HL-60/S4 treated with retinoic acid at 250 ng/mL for 4 days and 3 days (cell line): Measurements from ENCODE around the gene BSN.
"Not testable (repeated sequence)": the region's sequence is repeated elsewhere in the genome, so short reads cannot be mapped to it uniquely, and the experiment has no call there.

Source experiments
- in situ Hi-C: fragments of 300-500 bp; cut with MboI; formaldehyde crosslinking; loops from 2 replicates; pipeline ENCODE4 v1.7.0; 2022; ENCODE audit warnings: low sequenced_read_pairs

Gene BSN

DNA sequence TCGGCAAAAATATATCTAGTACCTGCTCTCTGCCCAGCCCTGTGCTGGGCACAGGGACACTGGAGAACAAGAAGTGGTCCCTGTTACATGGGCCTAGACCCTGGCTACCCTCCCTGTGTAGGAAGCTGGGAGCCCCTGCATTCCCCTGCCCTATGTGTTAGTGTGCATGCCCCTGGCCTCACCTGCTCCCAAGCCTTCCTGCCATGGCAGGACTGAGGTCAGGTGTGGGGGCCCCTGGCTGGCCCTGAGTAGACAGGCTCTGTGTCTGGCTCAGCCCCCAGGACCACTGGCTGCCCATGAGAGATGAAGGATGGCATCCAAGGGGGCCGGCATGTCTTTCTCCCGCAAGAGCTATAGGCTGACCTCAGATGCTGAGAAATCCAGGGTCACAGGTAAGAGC lies 136.6 kb downstream of the BSN start:
- in situ Hi-C loops = not testable (repeated sequence)

DNA sequence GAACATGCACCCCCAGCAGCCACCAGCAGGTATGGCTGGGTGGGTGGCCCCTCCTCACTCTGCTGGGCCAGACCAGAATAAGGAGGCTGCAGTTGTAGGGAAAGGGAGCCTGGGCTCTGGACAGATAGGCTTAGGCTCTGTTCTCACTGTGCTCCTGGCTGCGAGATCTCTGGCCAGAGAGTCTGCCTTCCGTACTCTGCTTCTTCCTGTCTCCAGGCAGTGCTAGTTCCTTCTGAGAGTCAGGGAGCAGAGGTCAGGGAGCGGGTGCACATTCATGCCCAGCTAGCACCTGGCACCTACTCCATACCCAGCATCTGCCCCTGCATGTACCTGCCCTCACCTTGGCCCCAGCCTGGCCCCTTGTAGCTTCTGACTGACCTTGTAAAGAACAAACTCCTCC lies 137.2 kb downstream of the BSN start:
- in situ Hi-C loops = not testable (repeated sequence)

- in situ Hi-C loops = not testable (repeated sequence)
Measured at GRCh38 chr3:49694409-49695070, 140.3 kb downstream of the BSN start.

GRCh38 chr3:49695350-49696015 lies 141.2 kb downstream of the BSN start:
- in situ Hi-C loops = not testable (repeated sequence)

DNA sequence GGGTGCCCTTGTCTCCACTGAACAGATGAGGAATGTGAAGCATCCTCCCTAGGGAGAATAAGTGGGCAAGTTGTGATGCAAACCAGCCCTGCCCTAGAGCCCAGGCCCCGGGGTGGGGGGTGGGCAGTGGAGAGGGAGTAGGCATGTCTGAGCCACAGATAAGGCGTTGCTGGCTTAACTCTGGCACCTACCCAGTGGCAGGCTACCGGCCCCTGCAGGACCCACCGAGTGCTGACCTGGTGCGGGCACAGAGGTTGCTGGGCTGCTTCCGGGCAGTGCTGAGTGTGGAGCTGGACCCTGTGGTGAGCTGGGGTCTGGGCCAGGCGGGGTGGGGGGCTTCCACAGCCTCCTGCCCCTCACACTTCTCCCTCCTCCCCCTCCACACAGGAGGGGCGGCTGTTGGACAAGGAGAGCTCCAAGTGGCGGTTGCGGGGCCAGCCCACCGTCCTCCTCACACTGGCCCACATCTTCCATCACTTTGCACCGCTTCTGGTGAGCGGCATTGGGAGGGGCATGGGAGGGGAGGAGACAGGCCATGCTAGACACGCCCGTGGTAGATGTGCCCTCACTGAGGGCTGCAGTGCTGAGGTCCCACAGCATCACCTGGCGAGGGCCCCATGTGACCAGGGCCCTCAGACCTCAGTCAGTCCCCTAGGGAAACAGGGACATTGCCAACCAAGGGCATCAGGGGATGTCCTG lies 145.2 kb downstream of the BSN start:
- in situ Hi-C loops = no loop called here

DNA sequence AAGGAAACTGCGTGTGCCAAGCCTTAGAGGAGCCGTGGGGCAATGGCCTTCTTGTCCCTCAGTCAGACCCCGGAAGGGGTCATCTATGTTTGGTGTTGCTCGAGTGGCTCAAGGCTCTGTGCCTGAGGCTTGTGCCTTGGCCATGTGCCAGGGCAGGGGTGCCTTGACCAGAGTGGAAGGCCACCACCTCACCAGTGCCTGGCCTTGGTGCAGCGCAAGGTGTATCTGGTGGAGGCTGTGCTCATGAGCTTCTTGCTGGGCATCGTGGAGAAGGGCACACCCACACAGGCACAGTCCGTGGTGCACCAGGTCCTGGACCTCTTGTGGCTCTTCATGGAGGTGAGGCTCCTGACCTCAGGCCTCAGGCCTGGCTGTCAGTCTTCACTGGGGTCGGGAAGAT lies 145.7 kb downstream of the BSN start:
- in situ Hi-C loops = no loop called here

DNA sequence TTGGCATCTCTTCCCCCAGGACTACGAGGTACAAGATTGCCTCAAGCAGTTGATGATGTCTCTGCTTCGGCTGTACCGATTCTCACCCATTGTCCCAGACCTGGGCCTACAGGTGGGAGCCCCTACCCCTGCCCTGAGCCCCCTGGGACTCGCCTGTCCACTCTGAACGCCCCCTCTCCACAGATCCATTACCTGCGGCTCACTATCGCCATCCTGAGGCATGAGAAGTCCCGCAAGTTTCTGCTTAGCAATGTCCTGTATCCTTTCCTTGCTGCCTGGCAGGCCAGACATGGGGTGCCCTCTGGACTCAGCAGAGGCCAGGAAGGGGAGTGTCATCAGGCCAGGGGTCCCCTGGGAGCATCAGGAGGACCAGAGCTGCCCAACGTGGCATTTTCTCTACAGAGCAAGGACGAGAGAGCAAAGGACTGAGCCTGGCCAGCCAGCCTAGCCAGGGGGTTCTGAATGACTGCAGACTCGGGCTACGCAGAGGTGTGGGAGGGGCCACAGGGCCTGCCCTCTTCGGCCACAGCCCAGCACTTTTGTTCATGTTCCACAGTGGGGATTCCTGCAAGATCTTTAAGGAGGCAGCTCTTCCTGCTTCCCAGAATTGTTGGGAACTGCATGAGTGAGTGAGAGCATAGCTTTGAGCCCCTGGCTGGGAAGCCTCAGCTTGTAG lies 146.3 kb downstream of the BSN start:
- in situ Hi-C loops = no loop called here

- in situ Hi-C loops = no loop called here
Measured at GRCh38 chr3:49701388-49702077, 147.3 kb downstream of the BSN start.

GRCh38 chr3:49702672-49703071 lies 148.4 kb downstream of the BSN start:
- in situ Hi-C loops = no loop called here

- in situ Hi-C loops = no loop called here
Measured at GRCh38 chr3:49703443-49703927, 149.2 kb downstream of the BSN start.

GRCh38 chr3:49703956-49704355 lies 149.7 kb downstream of the BSN start:
- in situ Hi-C loops = no loop called here

DNA sequence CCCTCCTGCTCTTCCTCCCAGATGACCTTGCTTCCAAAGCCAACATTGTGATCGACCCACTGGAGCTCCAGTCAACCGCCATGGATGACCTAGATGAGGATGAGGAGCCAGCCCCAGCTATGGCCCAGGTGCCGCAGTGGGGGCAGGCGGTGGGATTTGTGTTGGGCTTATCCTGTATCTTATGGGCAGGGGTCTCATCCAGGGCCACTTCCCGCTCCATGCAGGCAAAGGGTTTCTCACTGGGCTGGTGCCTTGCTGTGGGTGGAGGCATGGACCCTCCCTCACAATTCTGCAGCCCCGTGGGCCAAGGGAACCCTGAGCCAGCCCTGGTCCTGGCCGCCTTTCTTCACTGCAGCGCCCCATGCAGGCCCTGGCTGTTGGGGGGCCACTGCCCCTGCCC lies 150.4 kb downstream of the BSN start:
- in situ Hi-C loops = no loop called here

- in situ Hi-C loops = no loop called here
Measured at GRCh38 chr3:49705390-49705960, 151.2 kb downstream of the BSN start.

GRCh38 chr3:49706456-49707112 lies 152.3 kb downstream of the BSN start:
- in situ Hi-C loops = no loop called here

GRCh38 chr3:49707113-49707480 lies 152.8 kb downstream of the BSN start:
- in situ Hi-C loops = no loop called here

DNA sequence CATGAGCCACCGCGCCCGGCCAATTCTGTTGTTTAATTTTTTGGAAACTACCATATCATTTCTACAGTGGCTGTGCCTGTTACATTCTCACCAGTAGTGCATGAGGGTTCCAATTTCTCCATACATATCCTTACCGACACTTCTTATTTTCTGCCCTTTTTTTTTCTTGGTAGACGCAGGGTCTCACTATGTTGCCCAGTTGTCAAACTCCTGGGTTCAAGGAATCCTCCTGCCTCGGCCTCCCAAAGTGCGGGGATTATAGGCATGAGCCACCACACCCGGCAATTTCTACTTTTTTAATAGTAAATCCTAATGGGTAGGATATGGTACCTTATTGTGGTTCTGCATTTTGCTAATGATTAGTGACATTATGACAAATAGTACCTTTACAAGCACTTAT lies 155.6 kb downstream of the BSN start:
- in situ Hi-C loops = no loop called here

- in situ Hi-C loops = no loop called here
Measured at GRCh38 chr3:49711489-49711888, 157.2 kb downstream of the BSN start.

DNA sequence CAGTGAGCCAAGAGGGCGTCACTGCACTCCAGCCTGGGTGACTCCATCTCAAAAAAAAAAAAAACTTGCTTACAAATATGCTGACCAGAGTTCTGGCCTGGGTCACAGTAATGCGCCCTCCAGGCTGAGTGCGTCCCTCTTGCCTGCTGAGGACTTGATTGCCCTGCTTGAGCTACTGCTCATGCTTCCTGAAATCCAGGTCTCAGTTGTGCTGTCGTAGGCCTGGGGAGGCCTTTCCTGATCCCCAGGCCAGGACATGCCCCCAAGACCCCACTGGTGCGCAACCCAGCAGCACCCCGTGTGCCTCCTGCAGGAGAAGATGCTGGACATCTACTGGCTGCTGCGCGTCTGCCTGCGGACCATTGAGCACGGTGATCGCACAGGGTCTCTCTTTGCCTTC lies 157.9 kb downstream of the BSN start:
- in situ Hi-C loops = no loop called here

- in situ Hi-C loops = no loop called here
Measured at GRCh38 chr3:49712631-49713317, 158.5 kb downstream of the BSN start.
